Ureter (tissue), 1 donor: ENCODE data around the gene ADGRD2. TPM values are rescaled to one million over a fixed set of nuclear protein-coding genes. Genes with fewer than 3 reads are reported as not detected.

ENCODE experiments used
- DNase-seq: peaks from one replicate; pipeline ENCODE4 v3.0.0-alpha.2; 2020; ENCODE audit warnings: low spot score
- total RNA-seq: library from RNA; stranded (reverse); gene quantifications from one replicate; pipeline ENCODE4 v1.2.4, GENCODE V29; 2023
- donor health status: DM: yes; HTN: yes; CAD: no.

ADGRD2 gene
- total RNA-seq, 1 donor from 2014 or later = 0.29 TPM

- DNase-seq = no peak
Measured at GRCh38 chr9:124510650-124511425, 60.6 kb downstream of the ADGRD2 start.

- no peak for DNase-seq
Measured at GRCh38 chr9:124511426-124511840, 61.2 kb downstream of the ADGRD2 start.

DNA sequence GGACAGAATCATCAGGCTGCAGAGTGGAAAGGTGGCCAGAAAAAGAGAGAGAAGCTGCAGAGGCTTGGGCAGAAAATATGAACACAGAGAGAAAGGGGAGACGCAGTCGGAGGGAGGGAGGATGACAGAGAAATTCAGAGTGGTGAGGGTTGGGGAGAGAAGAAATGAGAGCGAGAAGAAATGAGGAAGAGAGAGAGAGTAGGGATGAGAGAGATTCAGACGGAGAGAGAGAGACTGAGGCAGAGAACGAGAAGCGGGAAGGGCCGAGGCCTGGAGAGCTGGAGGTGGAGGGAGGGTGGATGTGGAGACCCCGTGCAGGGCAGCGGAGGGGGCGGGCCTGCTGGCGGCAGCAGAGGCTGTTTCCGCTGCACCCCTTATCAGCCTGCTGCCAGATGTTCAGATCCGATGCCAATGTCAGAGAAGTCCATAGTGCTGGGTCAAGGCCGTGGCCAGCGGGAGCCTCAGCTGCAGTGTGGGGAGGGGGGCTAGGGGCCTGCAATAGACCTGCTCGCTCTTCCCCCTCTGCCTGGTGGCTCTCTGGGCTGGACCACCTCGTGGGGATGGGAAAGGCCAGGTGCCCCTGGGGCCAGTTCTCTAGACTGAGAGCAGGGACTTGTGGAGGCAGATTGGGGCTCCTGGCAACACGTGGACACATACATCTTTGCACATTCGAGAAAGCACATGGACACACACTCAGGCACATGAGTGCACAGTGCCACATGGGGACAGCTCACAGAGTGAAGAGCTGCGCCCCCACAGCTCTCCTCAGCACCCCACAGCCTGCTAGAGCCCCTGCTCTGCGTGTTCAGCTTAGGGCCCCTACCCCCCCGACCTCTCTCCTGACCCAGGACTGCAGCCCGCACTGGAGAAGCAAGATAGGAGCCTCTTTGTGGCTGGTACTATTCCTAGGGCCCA lies 61.9 kb downstream of the ADGRD2 start:
- no peak for DNase-seq

DNA sequence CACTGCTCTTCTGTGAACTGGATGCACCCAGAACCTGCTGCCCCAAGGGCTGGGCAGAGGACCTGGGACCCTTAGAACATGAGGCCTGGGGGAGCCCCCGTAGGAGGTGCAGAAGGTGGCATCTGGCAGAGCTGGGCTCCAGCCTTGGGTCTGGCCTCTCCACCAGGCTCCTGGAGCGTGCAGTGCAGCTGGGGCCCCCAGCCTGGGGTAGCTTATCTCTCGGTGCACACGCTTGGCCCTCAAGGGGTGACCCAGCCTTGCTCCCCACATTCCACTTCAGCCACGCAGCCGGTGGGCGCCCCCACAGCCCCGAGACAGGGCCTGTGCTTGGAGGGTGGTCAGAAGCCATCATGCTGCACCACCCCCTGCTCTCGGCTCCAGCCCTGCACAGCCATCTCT lies 62.6 kb downstream of the ADGRD2 start:
- no peak for DNase-seq

DNA sequence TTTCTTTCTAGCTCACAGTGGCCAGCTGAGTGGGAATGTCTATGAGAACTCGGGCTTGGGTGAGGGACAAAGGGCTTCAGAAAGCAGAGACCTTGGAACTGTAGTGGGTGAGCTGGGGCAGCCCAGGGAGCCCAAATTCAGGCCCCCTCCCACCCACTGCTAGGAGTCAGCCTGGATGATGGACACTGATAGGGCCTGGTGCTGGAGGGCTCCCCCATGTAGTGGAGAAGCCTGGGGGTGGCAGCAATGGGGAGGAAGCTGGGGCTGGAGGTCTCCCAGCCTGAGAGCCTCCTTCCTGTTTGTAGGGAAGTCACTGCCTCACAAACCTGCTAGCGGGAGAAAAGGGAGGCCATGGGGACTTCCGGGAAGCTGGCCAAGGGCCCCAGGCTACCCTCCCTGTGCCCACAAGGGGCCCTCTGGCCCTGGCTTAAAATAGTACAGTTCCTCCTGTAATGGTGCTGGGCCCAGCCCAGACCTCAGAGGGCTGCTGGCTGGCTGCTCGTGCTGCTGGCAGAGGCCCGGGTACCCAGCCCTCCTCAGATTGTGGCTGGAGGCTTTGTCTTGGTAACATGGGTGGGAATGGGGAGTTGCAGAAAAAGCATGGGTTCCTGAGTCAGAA lies 63.2 kb downstream of the ADGRD2 start:
- DNase-seq = no peak

DNA sequence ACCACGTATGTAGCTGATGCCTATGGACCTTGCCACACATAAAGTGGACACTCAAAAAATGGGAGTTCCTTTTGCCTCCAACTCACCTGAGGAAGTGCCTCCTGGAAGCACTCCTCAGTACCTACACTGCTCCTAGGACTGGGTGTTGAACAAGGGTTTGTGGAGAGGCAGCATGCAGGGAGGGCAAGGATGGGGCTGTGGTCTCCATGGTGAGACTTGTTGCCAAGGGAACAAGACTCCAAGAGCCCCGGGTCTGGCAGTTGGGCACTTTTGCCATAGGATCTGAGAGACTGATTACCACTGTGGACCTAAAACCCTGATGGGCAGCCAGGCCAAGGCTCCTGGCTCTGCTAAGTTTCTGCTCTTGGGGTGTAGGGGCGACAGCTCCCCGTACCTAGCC lies 63.9 kb downstream of the ADGRD2 start:
- no peak for DNase-seq

DNA sequence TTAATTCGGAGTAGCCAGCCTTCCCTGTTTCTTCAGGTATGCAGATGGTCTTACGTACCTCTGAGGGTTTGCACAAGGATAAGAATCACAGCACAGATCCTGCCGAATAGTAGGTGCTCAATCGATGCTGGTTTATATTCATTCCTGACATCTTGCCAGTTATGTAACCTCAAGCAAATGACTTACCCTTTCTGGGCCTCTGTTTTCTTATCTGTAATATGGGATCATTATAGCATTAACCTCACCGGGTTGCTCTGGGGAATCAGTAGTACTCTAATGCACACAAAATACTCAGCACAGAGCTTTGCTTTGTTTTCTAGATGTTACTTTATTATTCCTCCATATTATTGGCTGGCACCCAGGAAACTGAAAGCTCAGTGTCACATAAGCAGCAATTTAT lies 64.6 kb downstream of the ADGRD2 start:
- no peak for DNase-seq

DNA sequence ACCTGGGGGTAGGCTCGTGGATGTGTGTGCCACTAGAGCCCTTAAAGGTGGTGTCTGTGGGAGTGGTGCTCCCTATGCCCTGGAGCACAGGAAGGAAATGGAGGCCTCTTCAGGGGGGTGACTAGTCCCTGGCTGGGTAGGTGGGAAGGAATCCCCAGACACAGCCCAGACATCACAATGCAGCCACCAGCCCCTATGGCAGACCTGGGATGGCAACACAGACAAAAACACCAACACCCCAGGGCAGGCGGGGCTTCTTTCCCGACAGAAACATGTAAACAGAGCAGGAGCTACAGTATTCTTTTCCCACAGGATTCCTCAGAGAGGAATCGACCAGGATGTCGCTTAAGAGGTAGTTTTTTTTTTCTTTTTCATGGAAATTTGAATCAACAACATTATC lies 67.3 kb downstream of the ADGRD2 start:
- DNase-seq = no peak

DNA sequence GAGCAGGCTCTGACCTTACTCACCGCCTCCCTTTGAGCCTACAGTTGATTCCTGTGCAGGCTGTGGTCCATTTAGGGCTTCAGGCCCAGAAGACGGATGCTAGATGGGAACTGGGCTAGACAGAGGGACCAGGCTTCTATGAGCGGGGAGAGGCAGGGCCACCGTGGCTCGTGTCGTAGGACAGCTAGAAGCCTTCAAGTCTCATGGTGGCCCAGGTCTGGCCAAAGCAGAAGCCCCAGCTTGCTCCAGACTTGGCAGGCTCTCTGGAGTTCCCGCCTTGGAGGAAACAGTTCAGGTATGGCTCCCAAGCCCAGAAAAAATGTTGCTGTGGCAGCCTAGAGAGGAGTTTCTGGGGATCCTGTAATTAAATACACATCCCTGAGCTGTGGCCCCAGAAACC lies 67.9 kb downstream of the ADGRD2 start:
- no peak for DNase-seq

- DNase-seq = no peak
Measured at GRCh38 chr9:124520206-124520596, 70.0 kb downstream of the ADGRD2 start.

GRCh38 chr9:124521142-124521541 lies 70.9 kb downstream of the ADGRD2 start:
- no peak for DNase-seq

- no peak for DNase-seq
Measured at GRCh38 chr9:124522121-124523098, 72.2 kb downstream of the ADGRD2 start.

- DNase-seq = no peak
Measured at GRCh38 chr9:124526174-124526573, 75.9 kb downstream of the ADGRD2 start.

DNA sequence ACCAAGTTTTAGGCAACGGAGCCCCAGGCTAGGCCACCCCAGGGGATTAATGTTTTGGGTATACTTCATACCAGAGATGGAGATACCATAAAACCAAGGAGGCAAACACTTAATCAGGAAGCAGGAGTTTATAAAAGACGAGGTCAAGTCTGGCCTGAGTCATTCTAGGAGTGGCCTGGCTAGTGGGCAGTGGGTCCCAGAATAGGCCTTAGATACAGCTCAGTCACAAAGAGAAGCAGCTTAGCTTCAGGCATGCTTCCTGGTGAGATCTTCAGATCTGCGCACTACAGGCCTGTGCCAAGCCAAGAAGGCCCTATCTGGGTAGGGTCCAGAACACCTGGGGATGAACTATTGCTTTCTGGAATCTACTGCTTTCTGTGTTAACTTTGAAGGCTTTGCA lies 77.5 kb downstream of the ADGRD2 start:
- DNase-seq = no peak

Other genes starting within 250 kb of the ADGRD2 start
- gene NEK6, start 192.5 kb upstream of the ADGRD2 start, total RNA-seq = 24.9 TPM
- gene PSMB7, start 35.0 kb upstream of the ADGRD2 start, total RNA-seq = 109 TPM
- not detected for gene NR5A1, start 56.9 kb downstream of the ADGRD2 start, total RNA-seq